Upper lobe of right lung (tissue), 1 donor: ENCODE measurements around the gene LY86. TPM values are rescaled to one million over a fixed set of nuclear protein-coding genes. Genes with fewer than 3 reads are reported as not detected.

Experiments
- ATAC-seq: fragments of 200-7000 bp; cut with Tn5 transposase; one replicate; pipeline ENCODE4 v1.9.1; 2020; ENCODE audit warnings: mild to moderate bottlenecking, moderate library complexity
- DNase-seq: peaks from one replicate; pipeline ENCODE4 v3.0.0-alpha.2; 2020
- H3K27ac ChIP-seq: fragments of 200-600 bp; one replicate; pipeline ENCODE4 v1.8.0; 2022
- H3K27me3 ChIP-seq: fragments of 200-600 bp; one replicate; pipeline ENCODE4 v1.8.0; 2022; ENCODE audit warnings: mild to moderate bottlenecking
- H3K36me3 ChIP-seq: fragments of 200-600 bp; one replicate; pipeline ENCODE4 v1.8.0; 2022
- H3K4me1 ChIP-seq: fragments of 200-600 bp; one replicate; pipeline ENCODE4 v1.8.0; 2022
- H3K4me3 ChIP-seq: fragments of 200-600 bp; one replicate; pipeline ENCODE4 v1.8.0; 2022; ENCODE audit warnings: mild to moderate bottlenecking
- H3K9me3 ChIP-seq: fragments of 200-600 bp; one replicate; pipeline ENCODE4 v1.8.0; 2022
- intact Hi-C: fragments of 100-400 bp; cut with DNase I; formaldehyde crosslinking; loops from one replicate; pipeline ENCODE4 v1.11.0; 2022
- total RNA-seq: library from RNA; stranded (reverse); fragmentation: NEBNext Ultra II Directional; extraction: Animal tissue kit (Norgen Biotek cat#: 25700); gene quantifications from one replicate; pipeline ENCODE4 v1.2.1, GENCODE V29; 2021
- TF ChIP-seq, protein P1 (sequence below): fragments of 200-600 bp; IDR thresholded peaks from one replicate; pipeline ENCODE4 v1.8.0; 2022; ENCODE audit warnings: antibody characterized with exemption
- donor health status: DM: no; HTN: yes; CAD: no; lungs with severe emphysema.

The LY86 gene
- total RNA-seq, 1 donor from 2014 or later = 13.8 TPM

DNA sequence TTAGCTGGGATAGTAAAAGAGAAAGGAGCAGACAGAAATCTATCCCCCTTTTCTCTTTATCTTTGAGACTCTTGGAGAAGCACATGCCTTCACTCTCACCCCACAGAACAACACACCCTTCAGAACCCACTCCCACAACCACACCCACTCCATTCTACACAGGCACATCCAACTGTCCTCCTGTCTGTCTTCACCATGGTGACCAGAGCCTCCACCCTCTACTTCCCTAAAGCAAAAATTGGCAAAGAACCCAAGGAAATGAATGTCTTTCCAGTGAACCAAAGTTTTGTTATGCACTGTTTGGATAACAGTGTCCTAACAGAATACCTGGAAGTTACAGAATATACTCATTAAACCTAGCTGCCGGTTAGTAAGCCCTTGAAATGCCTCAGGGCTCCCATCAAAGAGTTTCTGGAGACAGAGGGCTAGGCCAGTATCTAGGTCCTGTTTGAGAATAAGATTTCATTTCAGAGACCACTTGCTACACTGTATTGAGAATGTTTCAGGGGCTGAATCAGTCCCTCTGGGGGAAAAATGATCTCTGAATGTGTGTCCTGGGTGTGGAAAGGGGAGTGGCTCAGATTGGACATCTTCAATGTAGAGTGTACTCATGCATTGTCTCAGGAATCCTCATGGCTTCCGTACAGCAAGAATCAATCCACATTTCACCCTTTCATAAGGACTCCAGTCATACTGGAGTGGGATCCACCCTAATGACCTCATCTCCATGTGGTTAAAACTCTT is 101.1 kb downstream of the LY86 start:
- Histone ChIP-seq H3K4me3 (no peak overlapping the region), H3K27ac (peak overlapping the region; percentile 85), H3K4me1 (peaks cover 45% of the 10 kb centered on the region), H3K36me3 (no peaks in the 10 kb centered on the region), H3K9me3 (no peaks in the 10 kb centered on the region), H3K27me3 (no peaks in the 10 kb centered on the region)
- DNase-seq = no peak
- ATAC-seq = peak; percentile 12
- intact Hi-C loops = no loop called here
- TF ChIP-seq, protein P1, sequence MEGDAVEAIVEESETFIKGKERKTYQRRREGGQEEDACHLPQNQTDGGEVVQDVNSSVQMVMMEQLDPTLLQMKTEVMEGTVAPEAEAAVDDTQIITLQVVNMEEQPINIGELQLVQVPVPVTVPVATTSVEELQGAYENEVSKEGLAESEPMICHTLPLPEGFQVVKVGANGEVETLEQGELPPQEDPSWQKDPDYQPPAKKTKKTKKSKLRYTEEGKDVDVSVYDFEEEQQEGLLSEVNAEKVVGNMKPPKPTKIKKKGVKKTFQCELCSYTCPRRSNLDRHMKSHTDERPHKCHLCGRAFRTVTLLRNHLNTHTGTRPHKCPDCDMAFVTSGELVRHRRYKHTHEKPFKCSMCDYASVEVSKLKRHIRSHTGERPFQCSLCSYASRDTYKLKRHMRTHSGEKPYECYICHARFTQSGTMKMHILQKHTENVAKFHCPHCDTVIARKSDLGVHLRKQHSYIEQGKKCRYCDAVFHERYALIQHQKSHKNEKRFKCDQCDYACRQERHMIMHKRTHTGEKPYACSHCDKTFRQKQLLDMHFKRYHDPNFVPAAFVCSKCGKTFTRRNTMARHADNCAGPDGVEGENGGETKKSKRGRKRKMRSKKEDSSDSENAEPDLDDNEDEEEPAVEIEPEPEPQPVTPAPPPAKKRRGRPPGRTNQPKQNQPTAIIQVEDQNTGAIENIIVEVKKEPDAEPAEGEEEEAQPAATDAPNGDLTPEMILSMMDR = no peak

DNA sequence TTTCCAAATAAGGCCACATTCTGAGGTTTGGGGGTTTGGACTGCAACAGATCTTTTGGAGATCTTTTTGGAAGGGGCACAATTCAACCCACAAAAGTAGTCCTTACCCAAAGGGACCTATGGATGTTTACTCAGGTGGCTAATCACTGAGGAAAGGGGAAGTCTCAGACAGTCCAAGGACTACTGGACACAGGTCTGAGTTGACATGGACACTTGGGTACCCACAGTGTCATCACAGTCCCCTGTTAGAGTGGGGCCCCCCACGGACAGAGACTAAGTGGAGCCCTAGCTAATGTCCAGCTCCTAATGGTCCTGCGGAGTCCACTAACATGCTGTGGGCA is 101.6 kb downstream of the LY86 start:
- intact Hi-C loops = no loop called here
- Histone ChIP-seq H3K27me3 (no peaks in the 10 kb centered on the region), H3K4me3 (no peak overlapping the region), H3K9me3 (no peaks in the 10 kb centered on the region), H3K36me3 (no peaks in the 10 kb centered on the region), H3K27ac (peak overlapping the region; percentile 85), H3K4me1 (peaks cover 46% of the 10 kb centered on the region)
- no peak for DNase-seq
- TF ChIP-seq, protein P1 = no peak
- ATAC-seq = no peak

DNA sequence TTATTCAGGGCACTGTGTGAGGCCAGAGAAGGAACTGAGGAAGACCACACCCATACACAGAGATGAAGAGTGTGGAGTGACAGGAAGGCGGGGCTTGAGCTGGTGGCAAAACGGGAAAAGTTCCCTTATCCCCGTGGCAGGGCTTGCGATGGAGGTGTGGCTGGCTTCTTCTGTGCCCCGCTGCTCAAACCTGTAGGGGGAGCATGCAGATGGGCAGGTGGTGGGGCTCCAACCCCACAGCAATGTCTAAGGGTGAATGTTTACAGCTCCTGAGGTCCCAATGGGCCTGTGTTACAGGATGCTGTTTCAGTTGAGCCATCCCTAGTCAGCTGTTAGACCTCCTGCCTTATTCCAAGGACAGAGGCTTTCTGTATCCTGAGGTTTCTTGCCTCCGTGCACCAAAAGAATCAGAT is 105.9 kb downstream of the LY86 start:
- TF ChIP-seq, protein P1 = no peak
- ATAC-seq (peak; percentile 55), DNase-seq (no peak)
- H3K27me3 ChIP-seq = no peaks in the 10 kb centered on the region
- H3K4me1 ChIP-seq = peaks cover 46% of the 10 kb centered on the region
- intact Hi-C loops = no loop called here
- H3K9me3 ChIP-seq = no peaks in the 10 kb centered on the region
- H3K36me3 ChIP-seq = no peaks in the 10 kb centered on the region
- H3K4me3 ChIP-seq = no peak overlapping the region
- peak overlapping the region; percentile 86 for H3K27ac ChIP-seq

DNA sequence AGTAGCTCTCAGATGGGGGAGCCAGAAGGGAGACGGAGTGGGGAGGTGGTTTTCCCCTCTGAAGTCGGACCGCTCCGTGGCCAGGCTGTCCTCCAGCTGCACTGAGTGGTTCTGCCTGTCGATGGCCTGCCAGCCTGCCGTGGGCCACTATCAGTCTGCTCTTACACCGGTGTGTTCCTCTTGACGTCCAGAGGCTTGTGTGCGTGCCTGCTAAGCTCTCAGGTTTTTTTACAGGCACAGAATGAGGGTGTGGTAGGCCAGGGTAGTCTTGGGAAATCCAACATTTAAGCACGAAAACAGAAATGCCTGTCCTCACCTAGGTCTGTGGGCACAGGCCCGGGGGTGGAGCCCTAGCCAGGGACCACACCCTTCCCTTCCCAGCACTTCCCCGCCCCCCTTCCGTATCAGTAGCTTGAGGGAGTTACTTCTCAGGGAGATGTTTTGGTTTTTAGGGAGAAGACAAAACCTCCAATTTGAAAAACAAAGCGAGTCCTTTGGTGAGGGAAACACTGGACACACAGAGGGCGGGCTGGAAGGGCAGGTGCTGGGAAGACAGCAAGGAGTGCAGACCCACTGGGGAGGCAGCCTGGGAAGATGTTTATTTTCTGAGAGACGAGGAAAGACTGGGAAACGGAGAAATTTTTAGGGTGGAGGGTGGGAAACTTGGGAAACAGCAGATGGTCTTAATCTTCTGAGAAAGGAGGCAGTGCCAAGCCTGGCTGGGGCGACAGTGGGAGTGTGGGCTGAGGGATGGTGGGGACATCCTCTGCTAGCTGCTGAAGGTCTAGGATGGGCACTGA is 106.5 kb downstream of the LY86 start:
- no peak overlapping the region for H3K4me3 ChIP-seq
- ATAC-seq = peak; percentile 81

DNA sequence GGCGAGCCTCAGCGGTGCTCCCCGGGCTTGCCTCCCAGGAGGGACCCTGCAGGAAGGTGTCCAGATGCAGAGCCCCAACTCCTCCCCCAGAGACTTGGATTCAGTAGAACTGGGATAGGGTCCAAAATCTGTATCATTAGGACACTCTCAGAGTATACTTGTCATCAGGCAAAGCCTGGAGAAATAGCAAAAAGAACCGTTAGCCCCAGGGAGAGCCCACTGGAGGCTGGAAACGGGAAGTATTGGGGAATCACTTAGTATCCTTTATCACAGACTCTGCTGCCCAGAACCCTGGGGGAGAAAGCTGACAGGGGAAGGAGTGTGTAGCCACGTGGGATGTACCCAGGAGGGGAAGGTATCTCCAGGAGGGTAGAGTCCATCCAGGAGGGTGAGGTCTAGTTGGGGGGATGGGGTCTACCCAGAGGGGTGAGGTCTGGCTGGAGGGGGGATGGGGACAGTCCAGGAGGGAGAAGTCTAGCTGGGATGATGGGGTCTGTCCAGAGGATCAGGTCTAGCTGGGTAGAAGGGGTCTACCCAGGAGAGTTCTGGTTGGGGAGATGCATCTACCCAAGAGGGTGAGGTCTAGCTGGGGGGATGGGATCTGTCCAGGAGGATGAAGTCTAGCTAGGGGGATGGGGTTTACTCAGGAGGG is 107.2 kb downstream of the LY86 start:
- H3K9me3 ChIP-seq = no peaks in the 10 kb centered on the region
- H3K4me1 ChIP-seq = peaks cover 37% of the 10 kb centered on the region
- H3K27me3 ChIP-seq = no peaks in the 10 kb centered on the region
- H3K4me3 ChIP-seq = no peak overlapping the region
- intact Hi-C loops = no loop called here
- no peak for ATAC-seq
- H3K36me3 ChIP-seq = no peaks in the 10 kb centered on the region
- DNase-seq = no peak
- TF ChIP-seq, protein P1 = no peak
- H3K27ac ChIP-seq = peak overlapping the region; percentile 86

More for the DNA sequence above, 106.5 kb downstream of the LY86 start:
- Histone ChIP-seq H3K4me1 (peaks cover 45% of the 10 kb centered on the region), H3K27ac (peak overlapping the region; percentile 86), H3K9me3 (no peaks in the 10 kb centered on the region), H3K27me3 (no peaks in the 10 kb centered on the region), H3K36me3 (no peaks in the 10 kb centered on the region)
- TF ChIP-seq, protein P1 = no peak
- DNase-seq = peak; percentile 85
- intact Hi-C loops = no loop called here
